ENCODE measurements around the gene ZBTB39.

Gene ZBTB39

GRCh38 chr12:56995930-56996496, 10.3 kb downstream of the ZBTB39 start:
- H3K27ac ChIP-seq = no peak overlapping the region
- TF ChIP-seq CTCF (conservative IDR thresholded peaks at IDR 0.05) (no peak), ZFX (IDR thresholded peaks at IDR 0.05) (no peak)

- no peak overlapping the region for H3K27ac ChIP-seq
- no peak for TF ChIP-seq ZFX (IDR thresholded peaks at IDR 0.05)
- TF ChIP-seq CTCF (conservative IDR thresholded peaks at IDR 0.05) = no peak
Observed at GRCh38 chr12:56995201-56995929, 11.0 kb downstream of the ZBTB39 start.

- H3K27ac ChIP-seq = no peak overlapping the region
- TF ChIP-seq CTCF (conservative IDR thresholded peaks at IDR 0.05) (no peak), ZFX (IDR thresholded peaks at IDR 0.05) (no peak)
Observed at GRCh38 chr12:56994231-56994746, 12.1 kb downstream of the ZBTB39 start.

GRCh38 chr12:56993346-56993745, 13.0 kb downstream of the ZBTB39 start:
- H3K27ac ChIP-seq = no peak overlapping the region
- no peak for TF ChIP-seq ZFX (IDR thresholded peaks at IDR 0.05)
- no peak for TF ChIP-seq CTCF (conservative IDR thresholded peaks at IDR 0.05)

- peak overlapping the region; percentile 35 for H3K27ac ChIP-seq
- TF ChIP-seq ZFX (IDR thresholded peaks at IDR 0.05) (no peak), CTCF (conservative IDR thresholded peaks at IDR 0.05) (no peak)
Observed at GRCh38 chr12:56991319-56992246, 14.8 kb downstream of the ZBTB39 start.

GRCh38 chr12:56990648-56991318, 15.6 kb downstream of the ZBTB39 start:
- TF ChIP-seq ZFX (IDR thresholded peaks at IDR 0.05) (no peak), CTCF (conservative IDR thresholded peaks at IDR 0.05) (no peak)
- peak overlapping the region; percentile 35 for H3K27ac ChIP-seq
